Spleen (tissue), 7 donors: Measurements from ENCODE around the gene PAM.
A peak's percentile ranks its signal among the peaks of the same experiment; 100 is the strongest.

Experiments used
- POLR2A ChIP-seq, 3 donors: fragments of 450-650 bp; IDR thresholded peaks; one replicate each; pipeline ENCODE4 v1.5.1; 2017; ENCODE audit warnings: antibody characterized with exemption in 3 of 3, mild to moderate bottlenecking in 1 of 3
- POLR2AphosphoS5 ChIP-seq, 3 donors: sonication (generic); formaldehyde crosslinking; IDR thresholded peaks; one replicate each; pipeline ENCODE4 v1.5.1; 2017; ENCODE audit warnings: antibody characterized with exemption in 3 of 3
- TF ChIP-seq, protein P1 (sequence below), 11 experiments: fragments of 200-600 bp in 7 of 11; fragments of 450-650 bp in 4 of 11; sonication (generic) in 4 of 11; IDR thresholded peaks in 8 of 11; conservative IDR thresholded peaks in 3 of 11; 1 replicate in 7 of 11; 2 replicates in 4 of 11; pipeline versions ENCODE4 v1.4.0 to v1.8.0; 2016 to 2021; ENCODE audit warnings: antibody characterized with exemption in 11 of 11, inconsistent platforms in 4 of 11, mild to moderate bottlenecking in 1 of 11
- donor health status: DM: no; HTN: no; CAD: no; lungs with moderate emphysema.
- donor health status: DM: no; HTN: no; CAD: no.
- donor health status: DM: no; HTN: no; CAD: no.

DNA sequence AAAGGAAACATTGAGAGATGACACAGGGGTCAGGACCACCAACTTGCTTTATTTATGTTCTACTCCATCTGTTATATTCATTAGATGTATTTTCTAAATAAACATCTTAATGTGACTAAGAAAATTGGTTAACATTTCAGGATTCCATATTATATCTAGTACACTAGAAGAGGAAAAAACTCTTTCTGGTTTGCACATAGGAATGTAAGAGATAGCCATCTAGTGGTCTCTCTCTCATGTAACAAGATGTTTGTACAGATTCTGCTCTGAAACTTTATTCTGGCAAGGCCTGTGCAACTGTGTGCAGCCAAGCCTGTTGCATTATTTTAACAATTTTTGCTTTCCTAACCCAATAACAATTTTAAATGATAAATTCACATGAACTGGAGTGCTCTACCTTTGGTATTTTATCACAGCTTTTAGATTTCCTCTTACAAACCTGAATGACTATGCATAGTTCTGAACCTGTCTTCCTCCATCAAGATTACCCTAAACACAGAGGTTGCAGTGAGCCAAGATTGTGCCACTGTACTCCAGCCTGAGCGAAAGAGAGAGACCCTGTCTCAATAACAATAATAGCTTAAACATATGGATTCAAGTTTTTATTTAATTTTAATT, 216.7 kb downstream of the PAM start:
- TF ChIP-seq POLR2A (IDR thresholded peaks at IDR 0.05) = no peak
- TF ChIP-seq, protein P1, sequence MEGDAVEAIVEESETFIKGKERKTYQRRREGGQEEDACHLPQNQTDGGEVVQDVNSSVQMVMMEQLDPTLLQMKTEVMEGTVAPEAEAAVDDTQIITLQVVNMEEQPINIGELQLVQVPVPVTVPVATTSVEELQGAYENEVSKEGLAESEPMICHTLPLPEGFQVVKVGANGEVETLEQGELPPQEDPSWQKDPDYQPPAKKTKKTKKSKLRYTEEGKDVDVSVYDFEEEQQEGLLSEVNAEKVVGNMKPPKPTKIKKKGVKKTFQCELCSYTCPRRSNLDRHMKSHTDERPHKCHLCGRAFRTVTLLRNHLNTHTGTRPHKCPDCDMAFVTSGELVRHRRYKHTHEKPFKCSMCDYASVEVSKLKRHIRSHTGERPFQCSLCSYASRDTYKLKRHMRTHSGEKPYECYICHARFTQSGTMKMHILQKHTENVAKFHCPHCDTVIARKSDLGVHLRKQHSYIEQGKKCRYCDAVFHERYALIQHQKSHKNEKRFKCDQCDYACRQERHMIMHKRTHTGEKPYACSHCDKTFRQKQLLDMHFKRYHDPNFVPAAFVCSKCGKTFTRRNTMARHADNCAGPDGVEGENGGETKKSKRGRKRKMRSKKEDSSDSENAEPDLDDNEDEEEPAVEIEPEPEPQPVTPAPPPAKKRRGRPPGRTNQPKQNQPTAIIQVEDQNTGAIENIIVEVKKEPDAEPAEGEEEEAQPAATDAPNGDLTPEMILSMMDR (IDR thresholded peaks at IDR 0.05 in 8 of 11, conservative IDR thresholded peaks at IDR 0.05 in 3 of 11) = peak in 6 of 11 experiments; percentile 13 to 41 (median 26)
- TF ChIP-seq POLR2AphosphoS5 (IDR thresholded peaks at IDR 0.05) = no peak
